NCI-H2029 treated with DMSO at 0.1 percent for 48 hours (cell line): ENCODE measurements around the gene NDUFS7.
"Not testable (repeated sequence)": the region's sequence is repeated elsewhere in the genome, so short reads cannot be mapped to it uniquely, and the experiment has no call there.

Experiments used
- DNase-seq: peaks from one replicate; lab custom pipeline; 2025; lab: John Stamatoyannopoulos, UW

NDUFS7 gene

DNA sequence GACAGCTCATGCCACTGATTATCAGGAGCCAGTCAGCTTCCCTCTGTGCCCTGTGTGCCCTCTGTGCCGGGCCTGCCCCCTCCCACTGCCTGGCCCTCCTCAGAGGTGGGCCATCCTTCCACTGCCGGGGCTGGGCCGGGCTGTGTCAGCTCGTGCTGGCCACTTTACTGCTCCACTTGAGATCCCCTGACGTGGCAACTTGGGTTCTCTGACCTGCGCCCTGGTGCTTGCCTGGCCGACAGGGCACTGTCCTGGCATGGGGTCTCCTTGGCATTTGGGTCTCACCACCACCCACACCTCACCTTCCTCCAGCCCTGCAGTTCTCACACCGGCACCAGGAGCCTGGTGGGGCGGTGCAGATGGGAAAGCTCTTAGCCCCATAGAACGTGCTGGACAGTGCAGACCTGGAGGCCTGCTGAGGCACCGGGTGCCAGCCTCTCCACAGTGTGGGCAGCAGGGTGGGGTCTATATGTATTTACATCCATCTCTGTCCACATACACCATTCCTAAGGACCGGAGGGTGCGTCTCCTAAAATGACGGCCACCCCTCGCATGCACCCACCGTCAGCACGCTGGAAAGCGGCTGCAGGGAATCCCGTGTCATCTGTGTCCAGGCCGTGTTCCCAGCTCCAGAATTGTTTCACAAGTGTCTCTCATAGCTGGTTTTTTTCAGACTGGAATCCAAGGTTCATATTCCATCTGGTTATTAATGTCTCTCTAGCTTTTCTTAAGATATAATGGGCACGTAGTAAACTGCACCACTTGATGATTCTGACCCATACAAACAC is 35.4 kb downstream of the NDUFS7 start:
- no peak for DNase-seq

DNA sequence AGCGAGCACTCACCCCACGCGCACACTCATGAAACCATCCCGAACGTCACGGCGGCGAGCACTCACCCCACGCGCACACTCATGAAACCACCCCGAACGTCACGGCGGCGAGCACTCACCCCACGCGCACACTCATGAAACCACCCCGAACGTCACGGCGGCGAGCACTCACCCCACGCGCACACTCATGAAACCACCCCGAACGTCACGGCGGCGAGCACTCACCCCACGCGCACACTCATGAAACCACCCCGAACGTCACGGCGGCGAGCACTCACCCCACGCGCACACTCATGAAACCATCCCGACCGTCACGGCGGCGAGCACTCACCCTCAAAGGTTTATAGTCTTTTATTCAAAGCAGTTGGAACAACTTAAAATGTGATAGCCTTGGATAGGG is 36.4 kb downstream of the NDUFS7 start:
- DNase-seq = not testable (repeated sequence)

DNA sequence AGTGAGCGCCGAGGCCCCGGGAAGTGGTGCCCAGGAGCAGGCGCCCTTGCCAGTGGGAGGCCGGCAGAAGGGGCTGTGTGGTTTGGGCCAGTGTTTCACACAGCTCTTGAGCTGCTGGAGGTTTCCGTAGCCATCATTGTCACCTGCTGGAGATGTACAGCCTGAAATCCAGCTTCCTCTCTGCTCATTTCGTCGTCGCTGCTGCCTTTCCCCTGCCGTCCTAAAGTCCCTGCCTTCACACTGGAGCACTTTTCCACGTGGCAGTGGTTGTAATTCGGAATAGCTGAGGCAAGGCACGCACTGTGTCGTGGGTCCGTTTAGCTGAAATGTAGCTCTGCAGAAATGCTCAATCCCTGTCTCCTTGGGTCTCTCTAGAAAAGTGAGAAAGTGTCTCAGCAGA is 36.9 kb downstream of the NDUFS7 start:
- DNase-seq = no peak

DNA sequence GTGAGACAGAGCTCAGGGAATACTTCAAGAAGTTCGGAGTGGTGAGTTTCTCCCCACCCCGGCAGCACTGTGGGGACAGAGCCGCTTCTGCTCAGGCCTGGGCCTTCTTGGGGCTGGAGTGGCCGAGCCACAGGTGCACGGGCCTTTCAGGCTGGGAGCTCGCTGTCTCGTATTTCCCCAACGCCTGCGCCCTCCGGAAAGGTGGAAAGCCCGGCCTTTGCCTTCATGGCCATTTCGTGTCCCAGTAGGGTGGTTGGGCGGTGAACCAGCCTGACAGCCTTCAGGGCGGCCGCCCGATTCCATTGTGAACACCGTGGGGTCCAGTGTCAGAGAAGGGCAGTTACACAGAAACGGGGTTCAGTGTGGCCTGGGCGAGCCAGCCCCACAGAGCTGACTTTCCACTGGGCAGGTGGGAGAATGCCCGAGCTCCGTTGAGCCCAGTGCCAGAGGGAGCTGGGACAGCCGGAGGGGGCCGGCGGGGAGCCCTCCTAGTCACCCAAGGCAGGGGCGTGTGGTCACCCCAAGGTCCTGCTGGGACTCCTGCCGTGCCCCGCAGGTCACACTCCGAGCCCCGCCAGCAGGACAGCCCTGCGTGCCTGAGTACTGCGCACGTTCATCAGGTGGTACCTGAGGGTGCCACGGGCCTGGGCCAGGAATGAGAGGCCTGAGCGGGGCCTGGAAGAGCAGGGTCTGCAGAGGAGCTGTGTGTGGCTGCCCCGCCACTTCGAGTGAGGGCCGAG is 37.7 kb downstream of the NDUFS7 start:
- no peak for DNase-seq

DNA sequence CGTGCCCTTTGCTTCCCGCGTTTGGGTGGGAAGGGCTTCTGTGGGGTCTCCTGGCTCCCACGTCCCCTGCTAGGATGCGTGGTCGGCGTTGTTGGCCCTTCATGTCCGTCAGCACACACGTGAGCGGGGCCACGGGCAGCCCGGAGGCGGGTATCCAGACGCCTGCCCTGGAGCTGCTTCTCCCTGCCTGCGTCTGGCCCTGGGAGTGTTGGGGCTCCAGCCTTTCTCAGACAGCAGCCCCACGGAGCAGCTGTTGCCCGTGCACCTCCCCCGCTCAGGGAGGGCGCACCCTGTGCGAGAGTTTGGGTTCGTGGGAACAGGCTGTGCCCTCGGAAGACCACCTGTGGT is 38.2 kb downstream of the NDUFS7 start:
- DNase-seq = no peak

DNA sequence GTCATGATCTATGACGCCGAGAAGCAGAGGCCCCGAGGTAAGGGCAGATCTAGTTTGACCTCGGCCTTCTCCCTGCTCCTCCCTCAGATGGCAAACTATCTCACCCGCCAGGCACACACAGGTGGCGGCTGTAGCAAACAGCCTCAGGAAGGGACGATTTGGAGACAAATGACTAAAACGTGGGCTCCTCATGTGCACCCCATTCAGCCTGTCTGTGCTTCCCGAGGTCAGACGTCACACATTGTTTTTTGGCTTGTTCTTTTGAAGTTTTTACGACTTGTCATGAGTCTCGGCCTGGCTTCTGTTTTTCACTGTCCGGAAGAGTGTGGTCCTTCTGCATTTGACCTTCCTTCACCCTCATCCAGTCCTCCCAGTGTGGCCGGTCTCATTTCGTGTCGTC is 38.7 kb downstream of the NDUFS7 start:
- no peak for DNase-seq

DNA sequence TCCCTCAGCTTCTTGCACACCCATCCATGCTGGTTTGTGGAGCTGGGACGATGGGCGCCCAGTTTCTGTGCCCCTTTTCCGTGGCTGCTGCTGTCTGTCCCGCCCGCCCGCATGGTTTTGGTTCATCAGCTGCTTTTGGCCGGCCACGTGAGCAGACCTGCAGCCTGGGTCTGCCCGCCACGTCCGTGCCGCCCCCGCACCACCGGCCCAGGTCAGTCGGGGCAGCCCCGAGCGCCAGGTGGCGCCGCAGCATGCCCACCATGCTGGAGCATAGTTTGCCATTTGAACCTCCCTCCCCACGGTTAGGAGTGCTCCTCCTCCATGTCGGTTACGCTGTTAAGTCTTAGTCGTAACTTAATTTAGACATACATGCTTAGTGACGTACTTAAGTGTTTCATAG is 39.2 kb downstream of the NDUFS7 start:
- no peak for DNase-seq

DNA sequence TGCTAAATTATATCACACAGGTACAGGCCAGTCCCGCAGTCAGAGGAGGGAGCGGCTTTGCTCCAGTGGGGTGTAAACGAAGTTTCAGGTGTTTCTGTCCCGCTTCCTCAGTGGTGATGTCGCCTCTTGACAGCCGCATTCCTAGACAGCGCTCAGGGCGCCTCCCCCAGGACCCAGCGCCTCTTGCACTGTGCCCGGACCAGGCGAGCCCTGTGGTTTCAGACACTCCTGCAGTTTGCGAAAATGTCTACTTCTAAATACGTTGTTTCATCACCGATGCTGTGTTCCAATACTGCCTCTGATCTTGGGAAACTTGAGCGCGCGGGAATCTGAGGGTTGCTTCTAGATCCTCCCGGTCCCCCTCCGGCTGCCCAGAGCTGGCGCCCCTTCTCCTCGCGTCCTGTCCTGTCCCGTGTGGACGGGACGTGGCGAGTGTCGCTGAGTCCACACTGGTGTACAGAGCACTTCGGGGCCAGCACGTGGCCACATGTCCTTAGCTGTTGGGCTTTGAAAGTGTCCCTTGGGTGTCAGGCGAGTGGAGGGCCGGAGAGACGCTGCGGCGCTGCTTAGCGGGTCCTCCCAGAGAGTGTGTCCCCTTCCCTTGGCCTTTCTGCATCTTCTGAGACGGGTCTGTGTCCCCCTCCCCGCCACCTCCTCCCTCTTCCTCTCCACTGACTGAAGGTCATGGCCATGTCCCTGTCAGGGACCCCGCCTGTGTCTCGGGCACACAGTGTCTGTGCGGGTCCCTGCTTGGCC is 39.9 kb downstream of the NDUFS7 start:
- DNase-seq = no peak

DNA sequence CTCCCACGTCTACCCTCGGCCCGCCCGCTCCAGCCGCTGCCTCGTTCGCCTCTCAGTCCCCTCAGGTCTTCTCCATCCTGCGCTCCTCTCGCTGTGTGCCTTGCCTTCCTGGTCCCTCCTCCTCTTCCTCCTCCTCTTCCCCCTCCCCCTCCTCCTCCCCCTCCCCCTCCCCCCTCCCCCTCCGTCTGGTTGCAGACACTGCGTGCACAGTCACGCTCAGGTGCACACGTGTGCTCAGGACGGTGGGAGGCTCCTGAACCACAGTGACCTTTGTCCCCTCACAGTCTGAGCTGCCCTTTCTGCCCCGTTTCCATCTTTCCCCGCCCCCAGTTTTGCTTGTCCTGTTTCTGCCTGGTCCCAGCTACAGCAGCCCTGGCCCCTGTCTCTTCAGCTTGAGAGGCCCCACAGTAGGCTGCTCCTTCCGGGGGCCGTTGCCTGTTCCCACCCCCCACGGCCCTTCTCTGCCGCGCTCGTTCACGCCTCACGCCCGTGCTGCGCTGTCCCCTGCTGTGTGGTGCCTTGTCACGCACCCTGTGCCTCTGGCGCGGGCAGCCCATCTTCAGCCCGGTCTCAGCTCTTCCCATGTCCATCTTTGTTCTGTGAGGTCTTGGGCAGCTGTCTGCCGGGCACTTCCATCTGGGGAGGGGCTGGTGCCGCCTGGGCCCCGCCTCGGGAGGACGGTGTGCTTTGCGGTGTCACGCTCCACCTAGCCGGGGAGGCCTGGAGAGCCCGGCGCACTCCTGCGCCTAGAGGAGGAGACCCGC is 40.7 kb downstream of the NDUFS7 start:
- no peak for DNase-seq

DNA sequence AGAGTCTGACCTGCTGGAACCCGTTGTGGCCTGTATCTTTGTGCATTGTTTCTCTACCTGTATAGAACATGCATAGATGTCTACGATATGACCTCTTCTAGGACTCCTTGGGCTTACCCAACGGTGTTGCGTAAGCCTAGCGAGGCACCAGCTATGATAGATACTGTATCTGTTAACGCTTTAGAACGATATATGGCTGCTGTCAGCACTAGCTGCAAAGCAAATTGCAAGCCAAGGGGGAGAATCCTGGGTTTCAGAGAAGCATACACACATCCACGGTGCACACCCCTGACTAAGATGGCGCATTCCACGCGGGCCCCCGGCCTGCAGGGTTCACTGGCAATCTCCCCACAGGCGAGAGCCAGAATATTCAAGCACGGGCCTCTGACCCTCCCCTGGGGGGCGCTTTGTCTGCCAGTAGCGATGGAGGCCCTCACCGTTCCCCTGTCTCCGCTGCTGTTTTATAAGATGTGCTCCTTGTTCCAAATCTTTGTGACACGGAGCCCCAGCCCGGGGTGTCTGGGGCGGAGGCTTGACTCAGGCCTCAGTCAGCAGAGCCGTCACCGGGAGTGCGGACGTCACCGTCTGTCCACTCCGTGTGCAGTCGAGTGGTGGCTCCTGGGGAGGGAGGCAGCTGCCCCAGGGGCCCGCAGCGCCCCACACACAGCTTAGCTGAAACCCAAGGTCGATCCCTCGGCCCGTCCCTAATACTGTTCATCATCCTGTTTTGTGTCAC is 41.6 kb downstream of the NDUFS7 start:
- DNase-seq = no peak

DNA sequence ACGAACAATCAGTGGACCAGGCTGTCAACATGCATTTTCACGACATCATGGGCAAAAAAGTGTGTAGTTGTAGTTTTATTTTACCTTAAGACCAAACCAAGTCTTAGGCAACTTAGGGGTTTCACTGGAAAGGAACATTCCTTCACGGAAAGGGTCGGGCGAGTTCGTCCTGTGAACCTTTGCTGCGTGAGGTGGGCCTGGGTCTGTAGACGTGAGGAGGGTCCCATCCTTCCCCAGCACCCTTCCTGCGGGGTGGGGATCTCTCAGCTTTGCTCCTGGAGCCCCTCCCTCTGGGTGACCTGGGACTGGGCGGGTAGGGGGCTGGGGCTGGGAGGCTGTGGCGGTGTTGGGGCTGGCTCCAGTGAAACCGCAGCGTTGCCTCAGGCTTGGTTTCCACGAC is 42.2 kb downstream of the NDUFS7 start:
- no peak for DNase-seq

DNA sequence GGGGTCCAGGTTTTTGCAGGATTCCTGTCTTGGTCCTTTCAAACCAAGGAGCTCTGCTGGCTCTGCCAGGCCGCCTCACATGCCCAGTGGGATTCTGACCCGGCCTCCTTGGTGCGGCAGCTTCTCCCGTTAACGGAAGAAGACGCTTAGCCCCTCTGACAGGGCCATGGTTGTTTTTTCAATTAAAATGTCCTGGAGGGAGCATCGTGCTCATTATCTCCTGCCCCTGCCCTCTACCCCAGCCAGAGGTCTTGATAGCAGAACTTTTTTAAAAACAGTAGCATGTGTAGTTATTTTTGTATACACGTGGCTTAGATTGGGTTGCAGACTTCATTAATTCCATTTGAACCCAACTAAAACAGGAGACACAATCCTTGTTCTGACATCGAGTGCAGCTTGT is 43.0 kb downstream of the NDUFS7 start:
- no peak for DNase-seq

DNA sequence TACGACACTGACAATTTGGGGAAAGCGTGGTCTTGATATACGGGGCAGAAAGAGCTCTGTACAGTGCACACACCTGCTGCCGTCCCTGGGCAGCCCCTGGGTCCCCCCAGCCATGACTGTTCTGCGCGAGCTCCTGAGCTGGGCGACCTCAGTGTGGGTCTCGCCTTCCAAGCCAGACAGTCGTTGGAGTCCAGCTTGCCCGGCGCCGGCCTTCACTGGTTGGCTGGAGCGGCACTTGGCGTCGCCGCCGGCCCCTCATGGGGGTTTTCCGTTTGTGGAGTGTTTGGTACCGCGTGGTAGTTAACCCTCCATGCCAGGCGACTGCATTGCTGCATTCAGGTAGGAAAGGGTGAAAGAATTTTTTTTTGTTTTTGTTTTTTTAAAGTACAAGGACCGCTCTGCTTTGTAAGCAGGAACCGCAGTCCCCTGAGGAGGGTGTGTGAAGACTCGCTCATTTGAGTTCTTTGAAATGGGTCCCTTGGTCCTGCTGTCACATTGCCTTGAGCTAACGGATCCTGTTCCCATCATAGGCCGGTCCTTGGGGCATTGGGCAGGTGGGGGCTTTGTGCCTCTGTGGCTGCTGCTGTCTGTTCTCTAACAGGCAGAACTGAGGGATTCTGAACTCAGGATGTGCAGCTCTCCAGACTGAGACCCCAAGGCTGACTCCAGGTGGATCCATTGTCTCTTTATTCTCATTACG is 43.7 kb downstream of the NDUFS7 start:
- DNase-seq = no peak

DNA sequence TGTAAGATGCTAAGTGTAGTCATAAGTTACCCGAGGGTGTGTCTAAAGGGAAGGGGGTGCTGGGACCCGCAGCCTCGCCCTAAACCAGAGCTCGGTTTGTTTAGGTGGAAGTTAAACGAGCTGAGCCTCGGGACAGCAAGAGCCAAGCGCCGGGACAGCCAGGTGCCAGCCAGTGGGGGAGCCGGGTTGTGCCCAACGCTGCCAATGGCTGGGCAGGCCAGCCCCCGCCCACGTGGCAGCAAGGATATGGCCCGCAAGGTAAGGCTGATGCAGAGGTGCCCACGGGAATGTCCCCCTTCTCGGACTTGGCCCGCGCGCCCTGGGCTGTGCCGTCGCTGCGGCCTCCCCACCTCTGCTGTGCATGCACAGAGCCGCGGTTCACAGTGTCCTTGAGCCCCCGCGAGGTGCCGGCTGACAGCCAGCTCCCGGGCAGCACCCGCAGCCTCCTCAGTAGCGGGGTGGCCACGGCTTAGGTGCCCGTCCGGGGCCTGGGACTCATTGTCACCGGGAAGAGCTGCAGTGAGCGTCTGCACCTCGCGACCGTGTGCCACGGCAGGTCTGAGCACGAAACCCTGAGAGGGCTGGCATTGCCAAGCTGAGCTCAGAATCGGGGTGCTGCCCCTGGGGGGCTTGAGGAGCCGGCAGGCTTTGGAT is 45.2 kb downstream of the NDUFS7 start:
- DNase-seq = no peak

DNA sequence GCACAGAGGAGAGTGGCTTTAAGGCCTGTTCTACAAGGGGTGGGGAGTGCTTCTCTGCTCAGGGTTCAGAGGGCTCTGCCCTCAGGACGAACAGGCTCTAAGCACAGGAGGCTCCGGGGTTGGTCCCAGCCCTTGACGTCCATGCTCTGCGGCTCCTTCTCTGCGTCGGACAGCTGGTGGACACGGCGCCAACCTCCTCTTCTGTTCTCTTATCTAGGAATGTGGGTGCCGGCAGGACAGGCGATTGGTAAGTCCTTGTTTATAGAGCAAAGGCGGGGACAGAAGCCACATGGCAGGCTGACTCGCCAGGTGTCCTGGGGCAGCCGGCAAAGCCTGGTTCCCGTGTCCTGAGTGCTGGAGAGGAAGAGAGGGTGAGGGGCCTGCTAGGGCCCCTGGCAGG is 46.0 kb downstream of the NDUFS7 start:
- DNase-seq = no peak

DNA sequence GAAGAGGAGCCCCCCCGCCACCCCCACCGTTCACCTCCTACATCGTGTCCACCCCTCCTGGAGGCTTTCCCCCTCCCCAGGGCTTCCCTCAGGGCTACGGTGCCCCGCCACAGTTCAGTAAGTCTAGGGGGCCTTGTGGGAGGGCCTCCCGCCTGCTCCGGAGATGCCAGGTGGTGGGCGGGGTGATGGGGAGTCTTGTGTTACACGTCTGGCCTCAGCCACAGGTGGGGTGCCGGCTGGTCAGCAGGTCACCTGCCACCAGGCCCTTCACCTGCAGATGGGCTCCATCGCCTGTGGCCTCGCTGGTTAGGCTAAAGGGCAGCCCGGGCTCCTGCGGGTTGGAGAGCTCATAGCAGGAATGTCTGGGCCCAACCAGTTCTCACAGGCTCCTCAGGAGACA is 46.5 kb downstream of the NDUFS7 start:
- DNase-seq = no peak

DNA sequence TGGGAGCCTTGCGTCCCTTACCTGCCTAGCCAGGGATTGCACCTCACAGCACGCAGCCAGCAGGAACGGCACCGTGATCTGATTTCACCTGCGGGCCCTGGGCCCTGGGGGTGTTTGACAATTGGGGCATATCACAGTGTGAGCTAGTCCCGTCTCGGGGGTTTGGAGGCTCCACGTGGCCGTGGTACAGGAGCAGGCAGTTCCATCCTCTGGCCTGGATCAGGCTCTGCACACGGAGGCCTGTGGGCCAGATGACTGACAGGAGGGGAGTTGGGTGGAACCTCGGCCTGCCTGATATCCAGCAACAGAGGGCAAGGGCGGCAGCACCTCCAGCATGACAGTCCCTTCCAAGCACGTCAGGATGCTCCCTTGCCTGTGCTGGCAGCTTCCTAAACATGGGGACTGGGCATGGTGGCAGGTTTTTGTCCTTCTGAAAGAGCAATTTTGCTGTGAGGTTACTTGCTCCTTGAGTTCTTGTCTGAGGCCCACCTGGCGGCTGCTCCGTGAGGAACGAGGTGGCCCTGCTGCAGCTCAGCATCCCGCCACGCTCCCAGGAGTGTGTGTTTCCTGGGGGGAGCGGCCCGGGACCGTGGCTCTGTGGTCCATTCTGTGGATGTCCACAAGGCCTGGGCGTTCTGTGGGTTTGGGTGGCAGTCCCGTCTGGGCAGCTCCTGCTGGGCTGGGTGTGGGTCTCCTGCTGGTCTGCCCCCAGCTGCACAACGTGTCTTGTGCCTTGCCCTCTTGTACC is 48.2 kb downstream of the NDUFS7 start:
- DNase-seq = no peak

DNA sequence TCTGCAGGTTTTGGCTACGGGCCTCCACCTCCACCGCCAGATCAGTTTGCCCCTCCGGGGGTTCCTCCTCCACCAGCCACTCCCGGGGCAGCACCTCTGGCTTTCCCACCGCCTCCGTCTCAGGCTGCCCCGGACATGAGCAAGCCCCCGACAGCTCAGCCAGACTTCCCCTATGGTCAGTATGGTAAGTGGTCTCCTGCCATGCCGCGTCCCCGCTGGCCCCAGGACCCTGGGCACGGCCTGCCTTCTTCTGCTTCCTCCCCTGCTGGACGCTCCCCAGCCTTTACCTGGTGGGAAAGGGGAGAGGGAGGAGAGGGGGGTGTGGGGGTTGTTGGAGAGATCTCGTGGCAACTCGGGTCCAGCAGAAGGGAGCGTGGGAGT is 48.8 kb downstream of the NDUFS7 start:
- no peak for DNase-seq

DNA sequence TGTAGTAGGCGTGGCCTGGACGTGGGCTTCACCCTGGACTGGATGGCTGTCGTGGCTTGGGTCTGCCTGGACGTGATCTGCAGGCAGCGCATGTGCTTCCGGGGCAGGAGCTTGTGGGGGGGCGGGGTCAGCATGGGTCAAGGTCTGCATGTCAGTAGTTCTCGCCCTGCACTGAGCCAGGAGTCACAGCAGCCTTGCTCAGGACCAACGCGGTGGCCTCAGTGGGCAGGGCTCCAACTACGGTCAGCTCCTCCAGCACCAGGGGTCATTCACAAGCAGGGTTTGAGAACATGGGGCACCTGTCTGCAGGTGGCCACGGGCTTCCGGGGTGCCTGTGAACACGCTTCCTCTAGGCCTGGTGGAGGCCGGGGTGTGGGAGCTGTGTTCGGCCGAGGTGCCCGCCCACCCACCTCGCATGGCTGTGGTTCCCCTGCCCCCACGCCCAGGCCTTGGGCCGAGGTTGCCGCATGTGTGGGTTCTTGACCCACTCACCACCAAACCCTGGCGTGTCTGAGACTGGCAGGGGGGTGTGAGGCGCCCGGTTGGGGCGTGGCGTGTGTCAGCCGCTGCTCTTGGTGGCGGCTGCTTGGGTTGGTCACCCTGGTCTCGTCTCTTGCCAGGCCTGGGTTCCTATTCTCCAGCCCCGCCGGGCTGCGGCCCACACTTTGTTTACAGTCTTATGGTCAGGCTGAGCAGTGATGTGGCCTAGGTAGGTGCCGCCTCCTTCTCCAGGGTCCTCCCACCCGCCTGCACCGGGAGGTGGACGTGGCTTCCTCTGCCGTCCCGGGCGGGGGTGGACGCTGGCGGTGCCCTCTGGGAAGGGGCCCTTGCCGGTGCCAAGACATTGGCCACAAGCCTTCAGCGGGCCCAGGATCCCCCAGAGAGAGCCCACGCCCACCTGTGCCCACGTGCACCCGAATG is 49.7 kb downstream of the NDUFS7 start:
- DNase-seq = no peak
